Keratinocyte (primary cell): ENCODE measurements around the gene SC5D. TPM values are rescaled to one million over a fixed set of nuclear protein-coding genes. Genes with fewer than 3 reads are reported as not detected.
A peak's percentile ranks its signal among the peaks of the same experiment; 100 is the strongest.

Experiments
- DNase-seq: peaks from one replicate; pipeline ENCODE4 v3.0.0-alpha.2; 2011; ENCODE audit warnings: low read depth, missing footprints, low spot score
- FAIRE-seq: peaks from 2 replicates; lab custom pipeline; 2011; peaks lifted over from hg19 to GRCh38; lab: Jason Lieb, UNC
- H2AFZ ChIP-seq: 2 replicates; pipeline ENCODE4 v1.6.0; 2012; ENCODE audit warnings: low read length, control low read depth, inconsistent platforms; ENCODE audit not compliant: control insufficient read depth
- H3K27ac ChIP-seq: 2 replicates; pipeline ENCODE4 v1.5.1; 2011; ENCODE audit warnings: low read length; ENCODE audit not compliant: control insufficient read depth, insufficient read depth
- H3K27me3 ChIP-seq: 3 replicates; pipeline ENCODE4 v1.6.0; 2011; ENCODE audit warnings: low read length; ENCODE audit not compliant: control insufficient read depth, insufficient read depth; ENCODE audit errors: extremely low read depth
- H3K36me3 ChIP-seq, 2 experiments: 2 replicates in 1 of 2; 3 replicates in 1 of 2; pipeline ENCODE4 v1.5.1; 2011; ENCODE audit warnings: low read length in 2 of 2, mild to moderate bottlenecking in 1 of 2; ENCODE audit not compliant: control insufficient read depth in 2 of 2, insufficient read depth in 2 of 2; ENCODE audit errors: extremely low read depth in 1 of 2
- H3K4me1 ChIP-seq: 3 replicates; pipeline ENCODE4 v1.5.1; 2011; ENCODE audit warnings: low read length; ENCODE audit not compliant: control insufficient read depth, insufficient read depth; ENCODE audit errors: extremely low read depth
- H3K4me2 ChIP-seq: 3 replicates; pipeline ENCODE4 v1.6.0; 2011; ENCODE audit warnings: low read depth, low read length; ENCODE audit not compliant: control insufficient read depth, insufficient read depth; ENCODE audit errors: extremely low read depth
- H3K4me3 ChIP-seq, 3 experiments: fragments of 200-600 bp in 1 of 3; sonication (generic) in 1 of 3; 2 replicates in 2 of 3; 3 replicates in 1 of 3; pipeline ENCODE4 v1.5.1; 2011 to 2016; ENCODE audit warnings: low read length in 3 of 3, mild to moderate bottlenecking in 3 of 3, control low read depth in 2 of 3, inconsistent platforms in 1 of 3, low read depth in 1 of 3, mixed read lengths in 1 of 3, mixed run types in 1 of 3, moderate library complexity in 1 of 3; ENCODE audit not compliant: control insufficient read depth in 2 of 3, insufficient read depth in 2 of 3; ENCODE audit errors: extremely low read depth in 1 of 3
- H3K79me2 ChIP-seq: 2 replicates; pipeline ENCODE4 v1.6.0; 2012; ENCODE audit warnings: low read length; ENCODE audit not compliant: control insufficient read depth, insufficient read depth
- H3K9ac ChIP-seq: 3 replicates; pipeline ENCODE4 v1.6.0; 2011; ENCODE audit warnings: low read length; ENCODE audit not compliant: control insufficient read depth, insufficient read depth; ENCODE audit errors: extremely low read depth
- H3K9me1 ChIP-seq: 3 replicates; pipeline ENCODE4 v1.6.0; 2011; ENCODE audit warnings: low read length; ENCODE audit not compliant: control insufficient read depth, insufficient read depth; ENCODE audit errors: extremely low read depth
- H3K9me3 ChIP-seq: 2 replicates; pipeline ENCODE4 v1.5.1; 2012; ENCODE audit warnings: low read depth, low read length; ENCODE audit not compliant: control insufficient read depth
- H4K20me1 ChIP-seq: 3 replicates; pipeline ENCODE4 v1.6.0; 2011; ENCODE audit warnings: low read length; ENCODE audit not compliant: control insufficient read depth, insufficient read depth; ENCODE audit errors: extremely low read depth
- EZH2 ChIP-seq: IDR thresholded peaks from one replicate; pipeline ENCODE4 v1.6.1; 2012; ENCODE audit warnings: inconsistent platforms, mild to moderate bottlenecking, low read length, moderate library complexity
- dilution Hi-C: fragments of 300-500 bp; cut with MboI; formaldehyde crosslinking; loops from one replicate; pipeline ENCODE4 v1.7.0; 2020; ENCODE audit warnings: low sequenced_read_pairs; ENCODE audit not compliant: extremely low pct_ligation_motif_present
- polyA plus RNA-seq, 5 experiments: library from polyadenylated mRNA; depleted of rRNA in 3 of 5; stranded (reverse) in 3 of 5; stranded (forward) in 1 of 5; unstranded in 1 of 5; fragments of >200 nt; gene quantifications; 1 replicate in 1 of 5; 2 replicates in 3 of 5; 3 replicates in 1 of 5; pipeline versions ENCODE4 v1.2.1 to v1.2.3, GENCODE V29; 2011 to 2012; ENCODE audit warnings: missing spikeins in 2 of 5, low read depth in 1 of 5, low replicate concordance in 1 of 5
- TF ChIP-seq, protein P1 (sequence below), 3 experiments: IDR thresholded peaks in 1 of 3; conservative IDR thresholded peaks in 1 of 3; optimal IDR thresholded peaks in 1 of 3; 2 replicates in 2 of 3; 3 replicates in 1 of 3; pipeline versions ENCODE3 to v1.5.1; 2011; ENCODE audit warnings: low read length in 3 of 3, mild to moderate bottlenecking in 3 of 3, moderate library complexity in 2 of 3, control low read depth in 1 of 3, inconsistent platforms in 1 of 3; ENCODE audit not compliant: insufficient read depth in 2 of 3; ENCODE audit errors: extremely low read depth in 1 of 3

SC5D gene
- polyA plus RNA-seq, 1 donor (not counting 4 experiments of a cell fraction or from before 2014, with no cell fraction given), result 273 TPM

DNA sequence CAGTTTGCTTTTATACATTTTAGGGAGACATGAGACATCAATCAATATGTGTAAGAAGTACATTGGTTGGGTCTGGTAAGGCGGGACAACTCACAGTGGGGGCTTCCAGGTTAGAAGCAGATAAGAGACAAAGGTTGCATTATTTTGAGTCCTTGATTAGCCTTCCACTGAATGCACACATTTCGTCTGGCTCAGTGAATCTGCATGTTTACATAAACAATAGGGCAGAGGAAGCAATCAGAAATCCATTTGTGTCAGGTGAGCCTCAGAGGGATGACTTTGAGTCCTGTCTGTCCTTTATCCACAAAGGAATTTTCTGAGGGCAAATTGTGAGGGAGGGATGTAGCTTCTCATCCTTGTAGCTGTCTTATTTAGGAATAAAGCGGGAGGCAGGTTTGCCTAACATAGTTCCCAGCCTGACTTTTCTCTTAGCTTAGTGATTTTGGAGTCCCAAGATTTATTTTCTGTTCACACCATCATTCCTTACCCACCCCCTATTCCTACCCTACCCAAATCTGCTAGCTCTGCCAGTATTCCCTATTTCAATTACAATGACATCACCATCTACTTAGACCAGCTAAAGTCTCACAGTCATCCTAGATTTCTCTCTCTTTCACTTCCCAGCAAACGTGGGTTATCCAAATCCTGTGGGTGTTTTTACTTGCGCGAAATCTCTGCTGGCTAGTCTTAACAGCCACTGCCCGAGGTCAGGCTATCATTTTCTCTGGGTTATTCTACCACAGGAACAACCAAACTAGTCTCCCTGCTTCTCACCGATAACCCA is 2.9 kb downstream of the SC5D start:
- H2AFZ ChIP-seq, result no peak overlapping the region

DNA sequence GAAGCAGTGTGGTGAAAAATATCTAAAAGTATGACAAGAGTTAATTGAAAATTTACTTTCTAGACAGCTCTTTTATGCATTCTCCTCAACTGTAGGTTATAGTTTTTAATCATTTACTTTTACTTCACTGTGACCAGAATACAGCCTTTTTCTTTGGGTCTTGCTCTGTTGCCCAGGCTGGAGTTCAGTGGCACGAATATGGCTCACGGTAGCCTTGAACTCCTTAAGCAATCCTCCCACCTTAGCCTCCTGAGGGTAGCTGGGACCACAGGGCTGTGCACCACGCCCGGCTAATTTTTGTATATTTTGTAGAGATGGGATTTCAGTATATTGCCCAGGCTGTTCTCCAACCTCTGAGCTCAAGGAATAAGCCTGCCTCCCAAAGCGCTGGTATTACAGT is 5.3 kb downstream of the SC5D start:
- Histone ChIP-seq H2AFZ (no peak overlapping the region), H3K4me3 (no peak overlapping the region), H3K4me1 (peaks cover 30% of the 10 kb centered on the region), H4K20me1 (no peaks in the 10 kb centered on the region), H3K9ac (no peak overlapping the region), H3K9me1 (peaks cover 2% of the 10 kb centered on the region), H3K79me2 (peaks cover 96% of the 10 kb centered on the region), H3K9me3 (no peaks in the 10 kb centered on the region), H3K27ac (peak overlapping the region; percentile 22), H3K36me3 (peaks cover 1 to 11% of the 10 kb centered on the region in 2 experiments), H3K4me2 (no peak overlapping the region), H3K27me3 (no peaks in the 10 kb centered on the region)
- TF ChIP-seq, protein P1, sequence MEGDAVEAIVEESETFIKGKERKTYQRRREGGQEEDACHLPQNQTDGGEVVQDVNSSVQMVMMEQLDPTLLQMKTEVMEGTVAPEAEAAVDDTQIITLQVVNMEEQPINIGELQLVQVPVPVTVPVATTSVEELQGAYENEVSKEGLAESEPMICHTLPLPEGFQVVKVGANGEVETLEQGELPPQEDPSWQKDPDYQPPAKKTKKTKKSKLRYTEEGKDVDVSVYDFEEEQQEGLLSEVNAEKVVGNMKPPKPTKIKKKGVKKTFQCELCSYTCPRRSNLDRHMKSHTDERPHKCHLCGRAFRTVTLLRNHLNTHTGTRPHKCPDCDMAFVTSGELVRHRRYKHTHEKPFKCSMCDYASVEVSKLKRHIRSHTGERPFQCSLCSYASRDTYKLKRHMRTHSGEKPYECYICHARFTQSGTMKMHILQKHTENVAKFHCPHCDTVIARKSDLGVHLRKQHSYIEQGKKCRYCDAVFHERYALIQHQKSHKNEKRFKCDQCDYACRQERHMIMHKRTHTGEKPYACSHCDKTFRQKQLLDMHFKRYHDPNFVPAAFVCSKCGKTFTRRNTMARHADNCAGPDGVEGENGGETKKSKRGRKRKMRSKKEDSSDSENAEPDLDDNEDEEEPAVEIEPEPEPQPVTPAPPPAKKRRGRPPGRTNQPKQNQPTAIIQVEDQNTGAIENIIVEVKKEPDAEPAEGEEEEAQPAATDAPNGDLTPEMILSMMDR (optimal IDR thresholded peaks at IDR 0.05 in 1 of 3, IDR thresholded peaks at IDR 0.05 in 1 of 3, conservative IDR thresholded peaks at IDR 0.05 in 1 of 3; ENCODE audit: extremely low read depth in 1 of 3, insufficient read depth in 2 of 3, low read length in 3 of 3), result no peak
- no peak for TF ChIP-seq EZH2
- dilution Hi-C loops, result no loop called here
- no peak for DNase-seq
- no peak for FAIRE-seq

More for the DNA sequence above, 2.9 kb downstream of the SC5D start:
- H3K79me2 ChIP-seq, result peaks cover 76% of the 10 kb centered on the region
- H4K20me1 ChIP-seq, result no peaks in the 10 kb centered on the region
- H3K9ac ChIP-seq, result no peak overlapping the region
- H3K4me3 ChIP-seq, result no peak overlapping the region
- peaks cover 0 to 11% of the 10 kb centered on the region in 2 experiments for H3K36me3 ChIP-seq
- FAIRE-seq (no peak), DNase-seq (no peak)
- peaks cover 2% of the 10 kb centered on the region for H3K9me1 ChIP-seq
- H3K4me1 ChIP-seq, result peaks cover 35% of the 10 kb centered on the region
- no peaks in the 10 kb centered on the region for H3K9me3 ChIP-seq
- TF ChIP-seq, protein P1 (optimal IDR thresholded peaks at IDR 0.05 in 1 of 3, IDR thresholded peaks at IDR 0.05 in 1 of 3, conservative IDR thresholded peaks at IDR 0.05 in 1 of 3; ENCODE audit: extremely low read depth in 1 of 3, insufficient read depth in 2 of 3, low read length in 3 of 3), result no peak
- TF ChIP-seq EZH2, result no peak
- peak overlapping the region; percentile 77 for H3K4me2 ChIP-seq
- H3K27me3 ChIP-seq, result no peaks in the 10 kb centered on the region
- dilution Hi-C loops, result no loop called here
- H3K27ac ChIP-seq, result no peak overlapping the region
